H9 (cell line): ENCODE results near the gene RNF17. TPM values are rescaled to one million over a fixed set of nuclear protein-coding genes. Genes with fewer than 3 reads are reported as not detected.
"Not testable (repeated sequence)": the region's sequence is repeated elsewhere in the genome, so short reads cannot be mapped to it uniquely, and the experiment has no call there.

Experiments
- DNase-seq: peaks from one replicate; pipeline ENCODE4 v3.0.0-alpha.2; 2017
- H2AFZ ChIP-seq: one replicate; pipeline ENCODE4 v1.6.1; 2013; ENCODE audit warnings: mild to moderate bottlenecking, low read length, control low read depth, moderate library complexity
- H2AK5ac ChIP-seq: 2 replicates; pipeline ENCODE4 v1.6.1; 2013; ENCODE audit warnings: low read length, control low read depth, mixed read lengths; ENCODE audit not compliant: insufficient read length
- H2BK120ac ChIP-seq: one replicate; pipeline ENCODE4 v1.6.1; 2013; ENCODE audit warnings: low read depth, mild to moderate bottlenecking, low read length, control low read depth, inconsistent platforms; ENCODE audit not compliant: poor library complexity, severe bottlenecking
- H2BK12ac ChIP-seq: 2 replicates; pipeline ENCODE4 v1.6.1; 2013; ENCODE audit warnings: low read length, control low read depth, mixed read lengths, low read depth; ENCODE audit not compliant: insufficient read length
- H2BK15ac ChIP-seq: 2 replicates; pipeline ENCODE4 v1.6.1; 2013; ENCODE audit warnings: low read depth, low read length, control low read depth
- H2BK20ac ChIP-seq: one replicate; pipeline ENCODE4 v1.6.1; 2013; ENCODE audit warnings: low read depth, mild to moderate bottlenecking, low read length, control low read depth, inconsistent platforms; ENCODE audit not compliant: poor library complexity, severe bottlenecking
- H2BK5ac ChIP-seq: 2 replicates; pipeline ENCODE4 v1.6.1; 2013; ENCODE audit warnings: low read length, control low read depth, mixed read lengths; ENCODE audit not compliant: insufficient read length
- H3K14ac ChIP-seq: 2 replicates; pipeline ENCODE4 v1.6.1; 2013; ENCODE audit warnings: low read length, control low read depth; ENCODE audit not compliant: insufficient read depth
- H3K18ac ChIP-seq: 2 replicates; pipeline ENCODE4 v1.6.1; 2013; ENCODE audit warnings: low read depth, mild to moderate bottlenecking, mixed read lengths, low read length, control low read depth; ENCODE audit not compliant: insufficient read length
- H3K23ac ChIP-seq: 2 replicates; pipeline ENCODE4 v1.6.1; 2013; ENCODE audit warnings: low read length, control low read depth, mixed read lengths, low read depth; ENCODE audit not compliant: insufficient read length
- H3K23me2 ChIP-seq: 2 replicates; pipeline ENCODE4 v1.6.1; 2013; ENCODE audit warnings: low read depth, mild to moderate bottlenecking, mixed read lengths, low read length, control low read depth; ENCODE audit not compliant: insufficient read length, poor library complexity, severe bottlenecking
- H3K27ac ChIP-seq: 2 replicates; pipeline ENCODE4 v1.5.1; 2013; ENCODE audit warnings: low read length, control low read depth, mixed read lengths, low read depth; ENCODE audit not compliant: insufficient read length
- H3K27me3 ChIP-seq: 2 replicates; pipeline ENCODE4 v1.6.1; 2013; ENCODE audit warnings: low read length, control low read depth, inconsistent platforms; ENCODE audit not compliant: insufficient read depth
- H3K4ac ChIP-seq: 2 replicates; pipeline ENCODE4 v1.6.1; 2013; ENCODE audit warnings: low read depth, mild to moderate bottlenecking, control low read depth, inconsistent platforms, low read length, moderate library complexity
- H3K4me1 ChIP-seq: 2 replicates; pipeline ENCODE4 v1.6.1; 2013; ENCODE audit warnings: low read length, control low read depth, inconsistent platforms; ENCODE audit not compliant: insufficient read depth
- H3K4me2 ChIP-seq: 2 replicates; pipeline ENCODE4 v1.6.1; 2013; ENCODE audit warnings: low read length, control low read depth, mixed read lengths; ENCODE audit not compliant: insufficient read length, insufficient read depth
- H3K56ac ChIP-seq: 2 replicates; pipeline ENCODE4 v1.6.1; 2013; ENCODE audit warnings: low read depth, mild to moderate bottlenecking, mixed read lengths, low read length, control low read depth; ENCODE audit not compliant: insufficient read length
- H3K79me1 ChIP-seq: 2 replicates; pipeline ENCODE4 v1.6.1; 2013; ENCODE audit warnings: low read depth, mild to moderate bottlenecking, moderate library complexity, low read length, control low read depth, inconsistent platforms; ENCODE audit not compliant: insufficient read depth, poor library complexity, severe bottlenecking
- H3K79me2 ChIP-seq: 2 replicates; pipeline ENCODE4 v1.6.1; 2013; ENCODE audit warnings: low read length, control low read depth, inconsistent platforms; ENCODE audit not compliant: insufficient read depth
- H3K9ac ChIP-seq: 2 replicates; pipeline ENCODE4 v1.6.1; 2013; ENCODE audit warnings: low read length, control low read depth, mixed read lengths; ENCODE audit not compliant: insufficient read length; ENCODE audit errors: extremely low read depth
- H3K9me3 ChIP-seq: one replicate; pipeline ENCODE4 v1.6.1; 2013; ENCODE audit warnings: low read depth, low read length, inconsistent platforms; ENCODE audit not compliant: control insufficient read depth
- H3T11ph ChIP-seq: one replicate; pipeline ENCODE4 v1.6.1; 2013; ENCODE audit warnings: mild to moderate bottlenecking, low read length, control low read depth, inconsistent platforms
- H4K20me1 ChIP-seq: one replicate; pipeline ENCODE4 v1.6.1; 2013; ENCODE audit not compliant: control insufficient read depth, insufficient read length, insufficient read depth
- H4K5ac ChIP-seq: 2 replicates; pipeline ENCODE4 v1.6.1; 2013; ENCODE audit warnings: low read depth, mild to moderate bottlenecking, mixed read lengths, low read length, control low read depth; ENCODE audit not compliant: insufficient read length
- H4K8ac ChIP-seq: replicated peaks from 2 replicates; pipeline ENCODE4 v1.6.1; 2013; ENCODE audit warnings: low read length, control low read depth, mixed read lengths, low read depth; ENCODE audit not compliant: insufficient read length
- H4K91ac ChIP-seq: 2 replicates; pipeline ENCODE4 v1.6.1; 2013; ENCODE audit warnings: low read depth, mild to moderate bottlenecking, moderate library complexity, mixed read lengths, low read length, control low read depth; ENCODE audit not compliant: insufficient read length
- H3K27ac Mint-ChIP-seq, 3 experiments: 2 replicates in 2 of 3; 3 replicates in 1 of 3; pipeline ENCODE4 v1.8.0; 2020 to 2021; ENCODE audit warnings: mixed read lengths in 3 of 3, mild to moderate bottlenecking in 1 of 3, moderate library complexity in 1 of 3
- H3K27me3 Mint-ChIP-seq: 2 replicates; pipeline ENCODE4 v1.8.0; 2021; ENCODE audit warnings: low read depth, mild to moderate bottlenecking, moderate library complexity, mixed read lengths
- H3K36me3 Mint-ChIP-seq, 3 experiments: 2 replicates in 2 of 3; 3 replicates in 1 of 3; pipeline ENCODE4 v1.8.0; 2020 to 2021; ENCODE audit warnings: low read depth in 3 of 3, mixed read lengths in 3 of 3; ENCODE audit not compliant: insufficient read depth in 1 of 3
- H3K4me1 Mint-ChIP-seq, 2 experiments: 2 replicates each; pipeline ENCODE4 v1.8.0; 2020; ENCODE audit warnings: mixed read lengths in 2 of 2
- H3K4me3 Mint-ChIP-seq, 2 experiments: 2 replicates in 1 of 2; 3 replicates in 1 of 2; pipeline ENCODE4 v1.8.0; 2020 to 2021; ENCODE audit warnings: mild to moderate bottlenecking in 2 of 2, mixed read lengths in 2 of 2, moderate library complexity in 1 of 2
- H3K9me3 Mint-ChIP-seq, 2 experiments: 2 replicates in 1 of 2; 3 replicates in 1 of 2; pipeline ENCODE4 v1.8.0; 2020; ENCODE audit warnings: mild to moderate bottlenecking in 2 of 2, mixed read lengths in 2 of 2, moderate library complexity in 1 of 2
- WGBS: extraction: QIAGEN DNeasy Blood & Tissue Kit; methylation state at CpG from one replicate; pipeline ENCODE4 v1.1.7; 2013; ENCODE audit warnings: missing lambda C conversion rate, low lambda C conversion rate, mixed read lengths; ENCODE audit not compliant: insufficient read length; ENCODE audit errors: extremely low coverage; 5-methylcytosine and 5-hydroxymethylcytosine counted together
- total RNA-seq: library from RNA; stranded (reverse); gene quantifications from 2 replicates; pipeline ENCODE4 v1.2.1, GENCODE V29; 2021
- TF ChIP-seq, protein P1 (sequence below): fragments of 200-600 bp; sonication (generic); conservative IDR thresholded peaks from 3 replicates; pipeline ENCODE4 v1.8.0; 2021; ENCODE audit warnings: antibody characterized with exemption, mild to moderate bottlenecking

The RNF17 gene
- total RNA-seq, 1 experiment from 2014 or later: not detected

DNA sequence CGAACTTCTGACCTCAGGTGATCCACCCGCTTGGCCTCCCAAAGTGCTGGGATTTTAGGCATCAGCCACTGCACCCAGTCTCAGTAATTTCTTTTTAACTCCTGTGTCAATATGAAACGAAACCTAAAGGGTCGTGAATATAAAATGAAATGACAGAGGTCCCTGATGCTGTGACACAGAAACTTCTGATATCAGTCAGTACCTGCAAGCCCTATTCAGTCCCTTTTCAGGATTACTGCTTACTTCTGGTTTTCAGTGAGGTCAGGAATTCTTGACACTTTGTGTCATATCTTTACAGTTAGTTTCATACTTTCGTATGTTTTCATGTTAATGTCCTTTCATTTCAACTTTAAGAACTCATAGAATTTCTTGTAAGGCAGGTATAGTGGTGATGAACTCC is 58.7 kb downstream of the RNF17 start:
- H3K56ac ChIP-seq: no peak overlapping the region
- H2BK15ac ChIP-seq: no peak overlapping the region
- no peak overlapping the region for H2AK5ac ChIP-seq
- no peak overlapping the region for H2BK120ac ChIP-seq
- H3K79me2 ChIP-seq: no peaks in the 10 kb centered on the region
- H4K91ac ChIP-seq: no peak overlapping the region
- no peaks in the 10 kb centered on the region for H4K20me1 ChIP-seq
- H3K4me1 ChIP-seq: no peaks in the 10 kb centered on the region
- H3K4me1 Mint-ChIP-seq: peaks cover 0 to under 1% of the 10 kb centered on the region in 2 experiments; a peak in 1 of 4 replicates
- H3K4ac ChIP-seq: no peak overlapping the region
- no peak overlapping the region for H4K8ac ChIP-seq
- no peak overlapping the region for H3K27ac Mint-ChIP-seq
- peaks cover 14 to 22% of the 10 kb centered on the region in 2 experiments for H3K9me3 Mint-ChIP-seq
- WGBS: no CpG with 5 or more reads among the region's 5 CpGs
- peaks cover 3 to 20% (median 4%) of the 10 kb centered on the region in 3 experiments; a peak in 5 of 7 replicates for H3K36me3 Mint-ChIP-seq
- no peaks in the 10 kb centered on the region for H3K79me1 ChIP-seq
- H2BK5ac ChIP-seq: no peak overlapping the region
- H3K4me3 Mint-ChIP-seq: no peak overlapping the region
- H3T11ph ChIP-seq: no peak overlapping the region
- TF ChIP-seq, protein P1, sequence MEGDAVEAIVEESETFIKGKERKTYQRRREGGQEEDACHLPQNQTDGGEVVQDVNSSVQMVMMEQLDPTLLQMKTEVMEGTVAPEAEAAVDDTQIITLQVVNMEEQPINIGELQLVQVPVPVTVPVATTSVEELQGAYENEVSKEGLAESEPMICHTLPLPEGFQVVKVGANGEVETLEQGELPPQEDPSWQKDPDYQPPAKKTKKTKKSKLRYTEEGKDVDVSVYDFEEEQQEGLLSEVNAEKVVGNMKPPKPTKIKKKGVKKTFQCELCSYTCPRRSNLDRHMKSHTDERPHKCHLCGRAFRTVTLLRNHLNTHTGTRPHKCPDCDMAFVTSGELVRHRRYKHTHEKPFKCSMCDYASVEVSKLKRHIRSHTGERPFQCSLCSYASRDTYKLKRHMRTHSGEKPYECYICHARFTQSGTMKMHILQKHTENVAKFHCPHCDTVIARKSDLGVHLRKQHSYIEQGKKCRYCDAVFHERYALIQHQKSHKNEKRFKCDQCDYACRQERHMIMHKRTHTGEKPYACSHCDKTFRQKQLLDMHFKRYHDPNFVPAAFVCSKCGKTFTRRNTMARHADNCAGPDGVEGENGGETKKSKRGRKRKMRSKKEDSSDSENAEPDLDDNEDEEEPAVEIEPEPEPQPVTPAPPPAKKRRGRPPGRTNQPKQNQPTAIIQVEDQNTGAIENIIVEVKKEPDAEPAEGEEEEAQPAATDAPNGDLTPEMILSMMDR: no peak
- H3K27ac ChIP-seq: no peak overlapping the region
- H3K4me2 ChIP-seq: no peak overlapping the region
- H3K27me3 ChIP-seq: no peaks in the 10 kb centered on the region
- peaks cover 3% of the 10 kb centered on the region; the same call in 1 of the 2 replicates for H3K27me3 Mint-ChIP-seq
- no peak overlapping the region for H3K18ac ChIP-seq
- no peak for DNase-seq
- H3K14ac ChIP-seq: no peak overlapping the region
- no peak overlapping the region for H2BK20ac ChIP-seq
- H3K9ac ChIP-seq: no peak overlapping the region
- no peak overlapping the region for H2AFZ ChIP-seq
- no peak overlapping the region for H3K23ac ChIP-seq
- no peaks in the 10 kb centered on the region for H3K9me3 ChIP-seq
- no peak overlapping the region for H2BK12ac ChIP-seq
- no peak overlapping the region for H4K5ac ChIP-seq
- H3K23me2 ChIP-seq: no peaks in the 10 kb centered on the region

DNA sequence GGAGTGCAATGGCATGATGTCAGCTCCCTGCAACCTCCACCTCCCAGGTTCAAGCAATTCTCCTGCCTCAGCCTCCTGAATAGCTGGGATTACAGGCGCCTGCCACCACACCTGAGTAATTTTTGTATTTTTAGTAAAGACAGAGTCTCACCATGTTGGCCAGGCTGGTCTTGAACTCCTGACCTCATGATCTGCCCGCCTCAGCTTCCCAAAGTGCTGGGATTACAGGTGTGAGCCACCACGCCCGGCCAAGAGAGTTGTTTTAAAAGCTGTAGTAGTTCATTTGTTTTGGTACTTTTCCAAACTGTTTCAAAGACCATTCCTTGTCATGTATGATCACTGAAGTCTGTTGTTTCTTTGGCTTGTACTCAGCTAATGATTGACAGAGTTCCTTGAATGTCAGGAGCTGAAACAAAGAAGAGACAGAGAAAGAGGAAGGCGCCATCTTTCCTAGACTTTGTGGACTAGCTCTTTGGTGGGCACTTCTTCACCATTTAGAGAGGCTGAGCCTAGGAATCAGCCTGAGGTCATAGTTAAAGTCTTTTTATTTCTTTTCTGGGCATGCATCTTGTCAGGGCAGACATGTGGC is 59.2 kb downstream of the RNF17 start:
- H2AK5ac ChIP-seq, H3K23ac ChIP-seq, H4K91ac ChIP-seq, H4K8ac ChIP-seq, H3T11ph ChIP-seq, H2BK15ac ChIP-seq, H2BK12ac ChIP-seq, H3K27me3 Mint-ChIP-seq, H3K4me2 ChIP-seq, H3K79me1 ChIP-seq, H3K27me3 ChIP-seq, H3K9me3 ChIP-seq, H2BK120ac ChIP-seq, H3K9ac ChIP-seq, H3K4me3 Mint-ChIP-seq, H3K79me2 ChIP-seq, H3K27ac ChIP-seq, H2BK5ac ChIP-seq, H3K56ac ChIP-seq, H3K23me2 ChIP-seq, H4K5ac ChIP-seq, H3K4me1 ChIP-seq, H3K4ac ChIP-seq, DNase-seq, H2AFZ ChIP-seq, H3K14ac ChIP-seq, H3K18ac ChIP-seq, H4K20me1 ChIP-seq, H3K4me1 Mint-ChIP-seq, H3K27ac Mint-ChIP-seq, H2BK20ac ChIP-seq: not testable (repeated sequence)
- Mint-ChIP-seq H3K9me3 (peaks cover 14 to 19% of the 10 kb centered on the region in 2 experiments), H3K36me3 (peaks cover 3 to 20% (median 4%) of the 10 kb centered on the region in 3 experiments; a peak in 5 of 7 replicates)
- WGBS: no CpG with 5 or more reads among the region's 5 CpGs
